ENCODE results near the gene CRTAP. TPM values are rescaled to one million over a fixed set of nuclear protein-coding genes. Genes with fewer than 3 reads are reported as not detected.
"Not testable (repeated sequence)": the region's sequence is repeated elsewhere in the genome, so short reads cannot be mapped to it uniquely, and the experiment has no call there.

The CRTAP gene
- total RNA-seq, 1 experiment from 2014 or later, result 107 TPM

- Histone ChIP-seq H3K9me3 (replicated peaks) (no peaks in the 10 kb centered on the region), H3K4me3 (no peak overlapping the region), H3K36me3 (no peaks in the 10 kb centered on the region), H3K27ac (no peak overlapping the region), H3K27me3 (no peaks in the 10 kb centered on the region), H3K4me1 (no peaks in the 10 kb centered on the region)
- DNase-seq, result no peak
Observed at GRCh38 chr3:33091746-33092145, 22.1 kb upstream of the CRTAP start.

- Histone ChIP-seq H3K27ac (no peak overlapping the region), H3K27me3 (no peaks in the 10 kb centered on the region), H3K36me3 (no peaks in the 10 kb centered on the region), H3K4me1 (no peaks in the 10 kb centered on the region), H3K9me3 (replicated peaks) (no peaks in the 10 kb centered on the region), H3K4me3 (no peak overlapping the region)
- DNase-seq, result no peak
Observed at GRCh38 chr3:33092496-33093254, 21.1 kb upstream of the CRTAP start.

GRCh38 chr3:33093847-33094246 lies 20.0 kb upstream of the CRTAP start:
- H3K4me1 ChIP-seq, result no peaks in the 10 kb centered on the region
- H3K27ac ChIP-seq, result no peak overlapping the region
- H3K9me3 ChIP-seq (replicated peaks), result no peaks in the 10 kb centered on the region
- no peaks in the 10 kb centered on the region for H3K27me3 ChIP-seq
- no peaks in the 10 kb centered on the region for H3K36me3 ChIP-seq
- no peak for DNase-seq
- H3K4me3 ChIP-seq, result no peak overlapping the region

GRCh38 chr3:33095436-33095835 lies 18.4 kb upstream of the CRTAP start:
- Histone ChIP-seq H3K4me1 (no peaks in the 10 kb centered on the region), H3K9me3 (replicated peaks) (no peaks in the 10 kb centered on the region), H3K4me3 (peak overlapping the region; percentile 95; the same call in 1 of the 2 replicates), H3K36me3 (no peaks in the 10 kb centered on the region), H3K27ac (no peak overlapping the region), H3K27me3 (no peaks in the 10 kb centered on the region)
- DNase-seq, result no peak

- Histone ChIP-seq H3K4me3 (peak overlapping the region; percentile 95), H3K27ac (peak overlapping the region; percentile 64), H3K4me1 (no peaks in the 10 kb centered on the region), H3K9me3 (replicated peaks) (no peaks in the 10 kb centered on the region), H3K27me3 (no peaks in the 10 kb centered on the region), H3K36me3 (no peaks in the 10 kb centered on the region)
- peak; percentile 31 to 41 for DNase-seq
Observed at GRCh38 chr3:33096093-33096868, 17.5 kb upstream of the CRTAP start.

GRCh38 chr3:33099109-33099645 lies 14.6 kb upstream of the CRTAP start:
- no peak overlapping the region for H3K27ac ChIP-seq
- no peaks in the 10 kb centered on the region for H3K36me3 ChIP-seq
- H3K4me1 ChIP-seq, result no peaks in the 10 kb centered on the region
- H3K4me3 ChIP-seq, result no peak overlapping the region
- no peaks in the 10 kb centered on the region for H3K9me3 ChIP-seq (replicated peaks)
- no peaks in the 10 kb centered on the region for H3K27me3 ChIP-seq
- no peak for DNase-seq

GRCh38 chr3:33099701-33100100 lies 14.1 kb upstream of the CRTAP start:
- H3K27me3 ChIP-seq, result no peaks in the 10 kb centered on the region
- no peak overlapping the region for H3K4me3 ChIP-seq
- H3K9me3 ChIP-seq (replicated peaks), result no peaks in the 10 kb centered on the region
- DNase-seq, result no peak
- H3K36me3 ChIP-seq, result no peaks in the 10 kb centered on the region
- H3K27ac ChIP-seq, result no peak overlapping the region
- H3K4me1 ChIP-seq, result no peaks in the 10 kb centered on the region

GRCh38 chr3:33100229-33100628 lies 13.6 kb upstream of the CRTAP start:
- Histone ChIP-seq H3K27ac (no peak overlapping the region), H3K9me3 (replicated peaks) (no peaks in the 10 kb centered on the region), H3K4me1 (no peaks in the 10 kb centered on the region), H3K4me3 (no peak overlapping the region), H3K27me3 (no peaks in the 10 kb centered on the region), H3K36me3 (no peaks in the 10 kb centered on the region)
- DNase-seq, result no peak

GRCh38 chr3:33103034-33103433 lies 10.8 kb upstream of the CRTAP start:
- no peak overlapping the region for H3K27ac ChIP-seq
- no peaks in the 10 kb centered on the region for H3K4me1 ChIP-seq
- H3K36me3 ChIP-seq, result no peaks in the 10 kb centered on the region
- H3K4me3 ChIP-seq, result no peak overlapping the region
- H3K9me3 ChIP-seq (replicated peaks), result no peaks in the 10 kb centered on the region
- no peak for DNase-seq
- no peaks in the 10 kb centered on the region for H3K27me3 ChIP-seq

- Histone ChIP-seq H3K4me3 (no peak overlapping the region), H3K27me3 (no peaks in the 10 kb centered on the region), H3K4me1 (no peaks in the 10 kb centered on the region), H3K9me3 (replicated peaks) (no peaks in the 10 kb centered on the region), H3K36me3 (no peaks in the 10 kb centered on the region), H3K27ac (no peak overlapping the region)
- no peak for DNase-seq
Observed at GRCh38 chr3:33103480-33103879, 10.3 kb upstream of the CRTAP start.

GRCh38 chr3:33104803-33105202 lies 9.0 kb upstream of the CRTAP start:
- H3K27ac ChIP-seq, result no peak overlapping the region
- H3K4me1 ChIP-seq, result no peaks in the 10 kb centered on the region
- H3K36me3 ChIP-seq, result no peaks in the 10 kb centered on the region
- no peak for DNase-seq
- H3K27me3 ChIP-seq, result no peaks in the 10 kb centered on the region
- H3K9me3 ChIP-seq (replicated peaks), result no peaks in the 10 kb centered on the region
- H3K4me3 ChIP-seq, result no peak overlapping the region

- no peak for DNase-seq
- no peaks in the 10 kb centered on the region for H3K9me3 ChIP-seq (replicated peaks)
- H3K36me3 ChIP-seq, result no peaks in the 10 kb centered on the region
- no peak overlapping the region for H3K4me3 ChIP-seq
- no peaks in the 10 kb centered on the region for H3K4me1 ChIP-seq
- no peak overlapping the region for H3K27ac ChIP-seq
- no peaks in the 10 kb centered on the region for H3K27me3 ChIP-seq
Observed at GRCh38 chr3:33105341-33105948, 8.4 kb upstream of the CRTAP start.

GRCh38 chr3:33106854-33107253 lies 7.0 kb upstream of the CRTAP start:
- not testable (repeated sequence) for H3K4me1 ChIP-seq; H3K9me3 ChIP-seq (replicated peaks); H3K27ac ChIP-seq; DNase-seq; H3K27me3 ChIP-seq; H3K36me3 ChIP-seq; H3K4me3 ChIP-seq

- Histone ChIP-seq H3K27me3 (no peaks in the 10 kb centered on the region), H3K4me3 (no peak overlapping the region), H3K36me3 (no peaks in the 10 kb centered on the region), H3K27ac (no peak overlapping the region), H3K9me3 (replicated peaks) (no peaks in the 10 kb centered on the region), H3K4me1 (no peaks in the 10 kb centered on the region)
- no peak for DNase-seq
Observed at GRCh38 chr3:33111581-33111980, 2.2 kb upstream of the CRTAP start.

- no peaks in the 10 kb centered on the region for H3K9me3 ChIP-seq (replicated peaks)
- no peaks in the 10 kb centered on the region for H3K36me3 ChIP-seq
- DNase-seq, result no peak
- no peaks in the 10 kb centered on the region for H3K27me3 ChIP-seq
- peak overlapping the region; percentile 74 for H3K4me3 ChIP-seq
- H3K4me1 ChIP-seq, result no peaks in the 10 kb centered on the region
- H3K27ac ChIP-seq, result no peak overlapping the region; the same call in 1 of the 2 replicates
Observed at GRCh38 chr3:33114622-33115023, 809 bp downstream of the CRTAP start.

Measured in SJCRH30 (cell line).